Stimulated activated naive CD8-positive, alpha-beta T cell treated with anti-CD3 and anti-CD28 coated beads, Interleukin-15, Interleukin-2, amounts not matched to agents 100 ng/mL and 50 ng/mL, for 24 hours (primary cell): ENCODE results near the gene LY6G6D.

ENCODE experiments used
- H3K27ac Mint-ChIP-seq: one replicate; pipeline ENCODE4 v1.8.0; 2021; ENCODE audit warnings: mild to moderate bottlenecking, mixed read lengths
- H3K27me3 Mint-ChIP-seq: one replicate; pipeline ENCODE4 v1.8.0; 2021; ENCODE audit warnings: mixed read lengths
- H3K36me3 Mint-ChIP-seq: one replicate; pipeline ENCODE4 v1.8.0; 2021; ENCODE audit warnings: low read depth, mixed read lengths
- H3K4me1 Mint-ChIP-seq: one replicate; pipeline ENCODE4 v1.8.0; 2021; ENCODE audit warnings: low read depth, mixed read lengths
- H3K4me3 Mint-ChIP-seq: one replicate; pipeline ENCODE4 v1.8.0; 2021; ENCODE audit warnings: mild to moderate bottlenecking, mixed read lengths
- H3K9me3 Mint-ChIP-seq: one replicate; pipeline ENCODE4 v1.8.0; 2021; ENCODE audit warnings: mixed read lengths

LY6G6D gene

GRCh38 chr6:31767096-31767645 is 52.0 kb downstream of the LY6G6D start:
- no peak overlapping the region for H3K4me3 Mint-ChIP-seq
- H3K27ac Mint-ChIP-seq, result no peak overlapping the region

More at GRCh38 chr6:31767096-31767645, 52.0 kb downstream of the LY6G6D start:
- Mint-ChIP-seq H3K27me3 (no peaks in the 10 kb centered on the region), H3K36me3 (peaks cover 27% of the 10 kb centered on the region), H3K4me1 (peaks cover 21% of the 10 kb centered on the region), H3K9me3 (no peaks in the 10 kb centered on the region)
